HCT116 (cell line): Measurements from ENCODE around the gene TMEM232. TPM values are rescaled to one million over a fixed set of nuclear protein-coding genes. Genes with fewer than 3 reads are reported as not detected.

Source experiments
- ATAC-seq: fragments of 200-7000 bp; cut with Tn5 transposase; 2 replicates; pipeline ENCODE4 v1.9.1; 2020; ENCODE audit warnings: mild to moderate bottlenecking, moderate library complexity
- BruUV-seq: library from RNA; stranded (reverse); fragments of 400-500 nt; replicated peaks from 2 replicates; lab custom pipeline; 2021; lab: Mats Ljungman, UMichigan
- CTCF ChIA-PET: fragments of 300-600 bp; sonication (Branson Sonifier 250); formaldehyde crosslinking; loops from one replicate; lab custom pipeline; 2021; ENCODE audit warnings: antibody characterized with exemption; lab: Charles Lee
- POLR2A ChIA-PET: fragments of 300-600, 350-600 bp; sonication (Branson Sonifier 250); formaldehyde crosslinking; loops from one replicate; lab custom pipeline; 2021; ENCODE audit warnings: antibody characterized with exemption; lab: Charles Lee
- RAD21 ChIA-PET, 2 experiments: fragments of 300-600 bp; sonication (Branson Sonifier 250); formaldehyde crosslinking; loops; one replicate each; lab custom pipeline; 2023; ENCODE audit warnings: low total read pairs in 2 of 2; ENCODE audit not compliant: uncharacterized antibody in 2 of 2, unreplicated experiment in 2 of 2, low non-redundant PET in 1 of 2; lab: Charles Lee
- DNase-seq: peaks from one replicate; pipeline ENCODE4 v3.0.0-alpha.2; 2010; ENCODE audit warnings: low read depth, low spot score
- H2AFZ ChIP-seq: fragments of 200-600 bp; shearing (Covaris generic), sonication (generic); 2 replicates; pipeline ENCODE4 v1.6.1; 2017; ENCODE audit warnings: low read depth, mixed run types, mixed read lengths, antibody characterized with exemption, low read length; ENCODE audit not compliant: poor library complexity, severe bottlenecking
- H3K27ac ChIP-seq: 2 replicates; pipeline ENCODE4 v1.5.1; 2012; ENCODE audit warnings: low read depth, low read length
- H3K27me3 ChIP-seq: fragments of 200-600 bp; sonication (generic); 2 replicates; pipeline ENCODE4 v1.6.1; 2016; ENCODE audit warnings: mixed run types, low read length, mixed read lengths; ENCODE audit not compliant: insufficient read depth
- H3K36me3 ChIP-seq, 2 experiments: fragments of 200-500 bp in 1 of 2; fragments of 200-600 bp in 1 of 2; sonication (Bioruptor generic) in 1 of 2; sonication (generic) in 1 of 2; 2 replicates each; pipeline versions ENCODE4 v1.5.1 to v1.6.1; 2014 to 2016; ENCODE audit warnings: low read length in 2 of 2, inconsistent platforms in 1 of 2, mixed read lengths in 1 of 2, mixed run types in 1 of 2; ENCODE audit not compliant: insufficient read depth in 2 of 2, control insufficient read depth in 1 of 2
- H3K4me1 ChIP-seq, 2 experiments: fragments of 200-600 bp in 1 of 2; sonication (generic) in 1 of 2; 2 replicates each; pipeline versions ENCODE4 v1.5.1 to v1.6.1; 2012 to 2017; ENCODE audit warnings: low read length in 2 of 2, inconsistent platforms in 1 of 2, mild to moderate bottlenecking in 1 of 2, mixed read lengths in 1 of 2, mixed run types in 1 of 2, moderate library complexity in 1 of 2; ENCODE audit not compliant: insufficient read depth in 2 of 2, control insufficient read depth in 1 of 2
- H3K4me2 ChIP-seq: fragments of 200-600 bp; sonication (generic); 2 replicates; pipeline ENCODE4 v1.6.1; 2017; ENCODE audit warnings: mixed run types, low read length, mixed read lengths
- H3K4me3 ChIP-seq, 2 experiments: fragments of 200-600 bp in 1 of 2; sonication (generic) in 1 of 2; replicated peaks in 1 of 2; 2 replicates each; pipeline ENCODE4 v1.5.1; 2011 to 2016; ENCODE audit warnings: low read length in 2 of 2, control low read depth in 1 of 2, low read depth in 1 of 2, mild to moderate bottlenecking in 1 of 2, mixed read lengths in 1 of 2, mixed run types in 1 of 2
- H3K79me2 ChIP-seq: fragments of 200-600 bp; sonication (generic); 2 replicates; pipeline ENCODE4 v1.6.1; 2017; ENCODE audit warnings: mild to moderate bottlenecking, mixed run types, low read length, moderate library complexity, mixed read lengths; ENCODE audit not compliant: insufficient read depth
- H3K9ac ChIP-seq: fragments of 200-600 bp; sonication (generic); 2 replicates; pipeline ENCODE4 v1.6.1; 2016; ENCODE audit warnings: low read length, mixed read lengths
- H3K9me2 ChIP-seq: fragments of 200-600 bp; sonication (generic), shearing (Covaris generic); 2 replicates; pipeline ENCODE4 v1.6.1; 2017; ENCODE audit warnings: mixed run types, mild to moderate bottlenecking, moderate library complexity; ENCODE audit not compliant: insufficient read depth
- H3K9me3 ChIP-seq, 2 experiments: fragments of 200-500 bp in 1 of 2; fragments of 200-600 bp in 1 of 2; sonication (Bioruptor generic) in 1 of 2; sonication (generic) in 1 of 2; 2 replicates each; pipeline ENCODE4 v1.6.1; 2014 to 2017; ENCODE audit warnings: low read length in 2 of 2, mixed read lengths in 2 of 2, inconsistent platforms in 1 of 2, low read depth in 1 of 2, mild to moderate bottlenecking in 1 of 2, mixed run types in 1 of 2, moderate library complexity in 1 of 2; ENCODE audit not compliant: control insufficient read depth in 1 of 2, insufficient read depth in 1 of 2
- H4K20me1 ChIP-seq: fragments of 200-600 bp; sonication (generic), shearing (Covaris generic); 2 replicates; pipeline ENCODE4 v1.6.1; 2017; ENCODE audit warnings: mixed run types, mild to moderate bottlenecking, moderate library complexity; ENCODE audit not compliant: insufficient read depth
- ATF3 ChIP-seq: IDR thresholded peaks from 2 replicates; pipeline ENCODE4 v1.6.1; 2012
- CBX3 ChIP-seq: IDR thresholded peaks from 2 replicates; pipeline ENCODE4 v1.6.1; 2012; ENCODE audit warnings: low read depth
- CEBPB ChIP-seq: IDR thresholded peaks from 2 replicates; pipeline ENCODE4 v1.6.1; 2012; ENCODE audit warnings: low read depth
- CTCF ChIP-seq, 3 experiments: fragments of 200-600 bp in 1 of 3; sonication (generic) in 1 of 3; IDR thresholded peaks in 2 of 3; conservative IDR thresholded peaks in 1 of 3; 2 replicates each; pipeline ENCODE4 v1.5.1; 2012 to 2017; ENCODE audit warnings: low read depth in 2 of 3, low read length in 2 of 3, antibody characterized with exemption in 1 of 3, borderline replicate concordance in 1 of 3, control low read depth in 1 of 3, mild to moderate bottlenecking in 1 of 3, mixed read lengths in 1 of 3, mixed run types in 1 of 3, moderate library complexity in 1 of 3; ENCODE audit not compliant: insufficient read depth in 1 of 3
- EGR1 ChIP-seq: IDR thresholded peaks from 2 replicates; pipeline ENCODE4 v1.6.1; 2012; ENCODE audit warnings: low read depth
- ELF1 ChIP-seq: IDR thresholded peaks from 2 replicates; pipeline ENCODE4 v1.6.1; 2012; ENCODE audit warnings: low read depth, borderline replicate concordance
- EZH2phosphoT487 ChIP-seq: fragments of 200-600 bp; IDR thresholded peaks from 2 replicates; pipeline ENCODE4 v1.6.1; 2018; ENCODE audit warnings: antibody characterized with exemption, borderline replicate concordance
- FOSL1 ChIP-seq: IDR thresholded peaks from 2 replicates; pipeline ENCODE4 v1.6.1; 2012; ENCODE audit warnings: low read depth
- JUND ChIP-seq: IDR thresholded peaks from 2 replicates; pipeline ENCODE4 v1.6.1; 2012
- POLR2A ChIP-seq: IDR thresholded peaks from 2 replicates; pipeline ENCODE4 v1.7.0; 2011; ENCODE audit warnings: borderline replicate concordance; ENCODE audit not compliant: insufficient read depth, insufficient read length; ENCODE audit errors: extremely low read depth
- POLR2AphosphoS5 ChIP-seq: IDR thresholded peaks from 2 replicates; pipeline ENCODE4 v1.6.1; 2011; ENCODE audit warnings: mild to moderate bottlenecking, low read depth, low read length, moderate library complexity
- RAD21 ChIP-seq: IDR thresholded peaks from 2 replicates; pipeline ENCODE4 v1.6.1; 2012; ENCODE audit warnings: low read depth, mild to moderate bottlenecking
- SIN3A ChIP-seq: IDR thresholded peaks from 2 replicates; pipeline ENCODE4 v1.6.1; 2012; ENCODE audit warnings: low read depth
- SRF ChIP-seq: IDR thresholded peaks from 2 replicates; pipeline ENCODE4 v1.6.1; 2012; ENCODE audit warnings: low read depth
- TCF7L2 ChIP-seq: IDR thresholded peaks from 2 replicates; pipeline ENCODE4 v1.7.0; 2011; ENCODE audit warnings: borderline replicate concordance, inconsistent platforms; ENCODE audit not compliant: insufficient read depth, insufficient read length; ENCODE audit errors: extremely low read depth
- YY1 ChIP-seq: IDR thresholded peaks from 2 replicates; pipeline ENCODE4 v1.6.1; 2011; ENCODE audit warnings: low read length, low read depth, moderate library complexity, mild to moderate bottlenecking; ENCODE audit not compliant: insufficient replicate concordance; ENCODE audit errors: extremely low read depth
- ZBTB33 ChIP-seq: IDR thresholded peaks from 2 replicates; pipeline ENCODE4 v1.6.1; 2011; ENCODE audit warnings: mild to moderate bottlenecking, low read length, moderate library complexity; ENCODE audit not compliant: insufficient replicate concordance; ENCODE audit errors: extremely low read depth
- ZNF274 ChIP-seq: fragments of 200-500 bp; sonication (Bioruptor generic); IDR thresholded peaks from 2 replicates; pipeline ENCODE4 v1.6.1; 2014; ENCODE audit warnings: mild to moderate bottlenecking, low read depth, low read length, inconsistent platforms
- intact Hi-C: fragments of 100-400 bp; cut with micrococcal nuclease; formaldehyde crosslinking; loops from 2 replicates; pipeline ENCODE4 v1.10.0; 2022
- total RNA-seq: library from RNA; stranded (reverse); gene quantifications from one replicate; pipeline ENCODE4 v1.2.1, GENCODE V29; 2021; ENCODE audit not compliant: unreplicated experiment
- TF ChIP-seq, protein P1 (sequence below): IDR thresholded peaks from 2 replicates; pipeline ENCODE4 v1.6.1; 2012
- TF ChIP-seq, protein P2 (sequence below): IDR thresholded peaks from 2 replicates; pipeline ENCODE4 v1.6.1; 2012; ENCODE audit warnings: low read depth

Gene TMEM232
- total RNA-seq, 1 experiment from 2014 or later = 1.2 TPM

- intact Hi-C loops = no loop called here
- BruUV-seq = no TSS peak
- Histone ChIP-seq H3K27me3 (no peaks in the 10 kb centered on the region), H3K36me3 (no peaks in the 10 kb centered on the region), H3K4me2 (no peak overlapping the region), H3K27ac (no peak overlapping the region), H3K9me3 (no peaks in the 10 kb centered on the region), H3K4me3 (no peak overlapping the region), H3K9ac (no peak overlapping the region), H2AFZ (no peak overlapping the region), H3K9me2 (0 out of 2 replicates have a peak, but pooled peaks cover 4% of the 10 kb centered on the region), H3K79me2 (no peaks in the 10 kb centered on the region), H3K4me1 (no peaks in the 10 kb centered on the region), H4K20me1 (no peaks in the 10 kb centered on the region; the same call in 1 of the 2 replicates)
- DNase-seq (no peak), ATAC-seq (no peak)
- ChIA-PET CTCF (no interaction called here), RAD21 (no interaction called here), POLR2A (no interaction called here)
- TF ChIP-seq CTCF (IDR thresholded peaks at IDR 0.05 in 2 of 3, conservative IDR thresholded peaks at IDR 0.05 in 1 of 3; ENCODE audit: borderline replicate concordance in 1 of 3, insufficient read depth in 1 of 3, low read depth in 2 of 3, low read length in 2 of 3) = no peak
- no peak for TF ChIP-seq JUND
- TF ChIP-seq, protein P1, sequence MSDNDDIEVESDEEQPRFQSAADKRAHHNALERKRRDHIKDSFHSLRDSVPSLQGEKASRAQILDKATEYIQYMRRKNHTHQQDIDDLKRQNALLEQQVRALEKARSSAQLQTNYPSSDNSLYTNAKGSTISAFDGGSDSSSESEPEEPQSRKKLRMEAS = no peak
- TF ChIP-seq SRF = no peak
- TF ChIP-seq TCF7L2 = no peak
- TF ChIP-seq ZBTB33 = no peak
- TF ChIP-seq YY1 = no peak
- no peak for TF ChIP-seq ELF1
- TF ChIP-seq FOSL1 = no peak
- TF ChIP-seq POLR2AphosphoS5 = no peak
- TF ChIP-seq, protein P2, sequence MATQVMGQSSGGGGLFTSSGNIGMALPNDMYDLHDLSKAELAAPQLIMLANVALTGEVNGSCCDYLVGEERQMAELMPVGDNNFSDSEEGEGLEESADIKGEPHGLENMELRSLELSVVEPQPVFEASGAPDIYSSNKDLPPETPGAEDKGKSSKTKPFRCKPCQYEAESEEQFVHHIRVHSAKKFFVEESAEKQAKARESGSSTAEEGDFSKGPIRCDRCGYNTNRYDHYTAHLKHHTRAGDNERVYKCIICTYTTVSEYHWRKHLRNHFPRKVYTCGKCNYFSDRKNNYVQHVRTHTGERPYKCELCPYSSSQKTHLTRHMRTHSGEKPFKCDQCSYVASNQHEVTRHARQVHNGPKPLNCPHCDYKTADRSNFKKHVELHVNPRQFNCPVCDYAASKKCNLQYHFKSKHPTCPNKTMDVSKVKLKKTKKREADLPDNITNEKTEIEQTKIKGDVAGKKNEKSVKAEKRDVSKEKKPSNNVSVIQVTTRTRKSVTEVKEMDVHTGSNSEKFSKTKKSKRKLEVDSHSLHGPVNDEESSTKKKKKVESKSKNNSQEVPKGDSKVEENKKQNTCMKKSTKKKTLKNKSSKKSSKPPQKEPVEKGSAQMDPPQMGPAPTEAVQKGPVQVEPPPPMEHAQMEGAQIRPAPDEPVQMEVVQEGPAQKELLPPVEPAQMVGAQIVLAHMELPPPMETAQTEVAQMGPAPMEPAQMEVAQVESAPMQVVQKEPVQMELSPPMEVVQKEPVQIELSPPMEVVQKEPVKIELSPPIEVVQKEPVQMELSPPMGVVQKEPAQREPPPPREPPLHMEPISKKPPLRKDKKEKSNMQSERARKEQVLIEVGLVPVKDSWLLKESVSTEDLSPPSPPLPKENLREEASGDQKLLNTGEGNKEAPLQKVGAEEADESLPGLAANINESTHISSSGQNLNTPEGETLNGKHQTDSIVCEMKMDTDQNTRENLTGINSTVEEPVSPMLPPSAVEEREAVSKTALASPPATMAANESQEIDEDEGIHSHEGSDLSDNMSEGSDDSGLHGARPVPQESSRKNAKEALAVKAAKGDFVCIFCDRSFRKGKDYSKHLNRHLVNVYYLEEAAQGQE = no peak
- no peak for TF ChIP-seq CEBPB
- no peak for TF ChIP-seq EGR1
- no peak for TF ChIP-seq SIN3A
- no peak for TF ChIP-seq POLR2A
- no peak for TF ChIP-seq CBX3
- TF ChIP-seq EZH2phosphoT487 = no peak
- TF ChIP-seq RAD21 = no peak
- TF ChIP-seq ATF3 = no peak
- TF ChIP-seq ZNF274 = no peak
Observed at GRCh38 chr5:110768138-110768860, 41.8 kb upstream of the TMEM232 start.
